HG03060 (cell line): ENCODE measurements around the gene AMN1.

ENCODE experiments used
- ATAC-seq: cut with Tn5 transposase; IDR thresholded peaks from one replicate; pipeline ENCODE4 v1.9.1; 2021; ENCODE audit warnings: low read depth, moderate number of reproducible peaks; ENCODE audit not compliant: unreplicated experiment

Gene AMN1

DNA sequence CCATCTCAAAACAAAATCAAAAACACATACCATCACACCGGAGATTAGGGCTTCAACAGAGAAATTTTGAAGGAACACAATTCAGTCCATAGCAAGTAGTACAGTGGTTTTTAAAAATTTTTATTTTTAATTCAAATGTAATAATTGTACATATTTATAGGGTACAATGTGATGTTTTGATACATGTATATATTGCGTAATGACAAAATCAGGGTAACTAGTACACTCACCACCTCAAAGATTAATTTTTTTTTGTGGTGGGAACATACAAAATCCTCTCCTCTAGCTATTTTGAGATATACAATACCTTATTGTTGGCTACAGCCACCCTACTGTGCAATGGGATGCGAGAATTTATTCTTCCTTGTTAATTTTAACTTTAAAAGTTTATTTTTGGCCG, 95.4 kb downstream of the AMN1 start:
- ATAC-seq, result no peak

DNA sequence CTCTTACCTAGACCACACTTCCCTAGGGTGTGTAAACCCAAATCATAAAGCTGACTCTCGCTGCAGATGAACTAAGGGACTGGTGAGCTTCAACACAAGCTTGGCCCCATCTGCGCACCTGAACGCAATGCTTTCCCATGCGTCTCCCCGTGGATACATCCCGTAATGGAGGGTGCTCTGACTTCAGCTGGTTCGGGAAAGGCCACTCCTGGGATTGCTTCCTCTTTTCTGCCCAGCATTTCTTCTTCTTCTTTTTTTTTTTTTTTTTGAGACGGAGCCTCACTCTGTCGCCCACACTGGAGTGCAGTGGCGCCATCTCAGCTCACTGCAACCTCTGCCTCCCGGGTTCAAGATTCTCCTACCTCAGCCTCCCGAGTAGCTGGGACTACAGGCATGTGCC, 97.0 kb downstream of the AMN1 start:
- ATAC-seq, result no peak

- ATAC-seq, result no peak
Observed at GRCh38 chr12:31631023-31631724, 97.6 kb downstream of the AMN1 start.

DNA sequence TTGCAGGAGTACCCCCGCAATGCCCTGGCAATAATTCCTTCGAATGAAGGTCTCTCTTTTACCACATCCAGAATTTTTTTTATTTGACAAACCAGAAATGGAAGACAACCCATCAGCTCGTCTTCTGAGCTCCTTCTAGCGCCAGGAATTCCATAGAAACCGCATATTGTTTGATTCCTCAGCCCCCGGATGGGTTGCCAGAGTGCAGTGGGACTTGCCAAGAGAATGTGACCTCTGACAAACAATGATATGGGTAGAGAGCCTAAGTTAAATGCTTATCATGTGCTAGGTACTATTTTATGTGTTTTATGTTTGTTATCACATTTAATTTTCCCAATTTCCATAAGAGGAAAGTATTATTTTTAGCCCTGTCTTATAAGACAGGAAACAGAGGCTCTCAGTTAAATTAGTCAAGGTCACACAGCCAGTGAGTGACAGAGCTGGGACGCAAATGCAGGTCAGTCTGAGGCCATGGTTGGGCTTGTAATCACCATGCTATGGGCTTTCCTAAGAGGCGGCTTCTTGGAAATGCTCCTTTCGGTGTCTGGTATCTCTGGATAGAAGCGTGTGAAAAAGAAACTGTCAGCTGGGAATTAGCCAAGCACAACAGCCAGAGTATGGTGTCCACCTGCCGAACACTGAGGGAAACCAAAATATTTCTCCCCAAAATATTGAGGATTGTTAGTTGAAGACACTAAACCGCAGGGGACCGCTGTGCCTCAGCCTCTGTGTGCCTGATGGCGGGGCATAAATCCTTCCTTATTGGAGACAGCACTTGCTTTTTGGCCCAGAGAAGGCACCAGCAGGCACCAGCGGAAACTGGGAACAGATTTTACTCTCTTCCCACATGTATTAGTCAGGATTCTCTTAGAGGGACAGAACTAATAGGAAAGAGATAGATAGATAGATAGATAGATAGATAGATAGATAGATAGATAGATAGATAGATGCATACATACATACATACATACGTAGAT, 98.8 kb downstream of the AMN1 start:
- ATAC-seq, result no peak

GRCh38 chr12:31627456-31628054, 101.3 kb downstream of the AMN1 start:
- ATAC-seq, result no peak

DNA sequence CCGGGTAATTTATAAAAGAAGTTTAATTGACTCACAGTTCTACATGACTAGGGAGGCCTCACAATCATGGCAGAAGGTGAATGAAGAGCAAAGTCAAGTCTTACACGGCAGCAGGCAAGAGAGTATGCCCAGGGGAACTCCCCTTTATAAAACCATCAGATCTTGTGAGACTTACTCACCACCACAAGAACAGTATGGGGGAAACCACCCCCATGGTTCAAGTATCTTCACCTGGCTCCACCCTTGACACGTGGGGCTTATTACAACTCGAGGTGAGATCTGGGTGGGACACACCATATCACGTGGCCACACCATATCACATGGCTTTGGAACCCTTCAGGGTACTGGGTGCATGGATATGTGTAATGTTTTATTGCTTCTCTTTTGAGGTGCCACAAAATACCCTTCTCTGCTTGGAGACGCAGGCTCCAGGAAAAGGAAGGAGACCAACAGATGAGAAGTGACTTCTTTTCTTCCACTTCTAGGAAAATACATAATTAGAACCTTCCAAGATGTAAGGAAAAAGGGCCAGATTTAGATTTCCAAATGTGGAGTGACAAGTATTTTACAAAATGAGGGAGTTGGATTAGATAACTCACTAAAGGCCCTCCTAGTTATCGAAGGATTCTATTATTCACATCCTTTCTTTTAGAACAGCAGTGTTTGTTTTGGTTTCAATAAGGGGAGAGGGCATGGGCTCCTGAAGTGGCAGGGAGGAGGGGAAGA, 102.4 kb downstream of the AMN1 start:
- ATAC-seq, result no peak

- ATAC-seq, result no peak
Observed at GRCh38 chr12:31622038-31622437, 106.8 kb downstream of the AMN1 start.
